Measurements from ENCODE around the gene PIK3R1.
A peak's percentile ranks its signal among the peaks of the same experiment; 100 is the strongest.

PIK3R1 gene

GRCh38 chr5:68237715-68238114 lies 22.2 kb downstream of the PIK3R1 start:
- peaks cover 69% of the 10 kb centered on the region for H3K79me2 ChIP-seq (ENCODE audit: control insufficient read depth, low read length)
- TF ChIP-seq CTCF (IDR thresholded peaks at IDR 0.05; ENCODE audit: low read depth, low read length, poor library complexity, severe bottlenecking): no peak
- H4K20me1 ChIP-seq (ENCODE audit: control insufficient read depth, insufficient read depth, low read depth, low read length): peaks cover 5% of the 10 kb centered on the region
- peaks cover 30% of the 10 kb centered on the region for H3K4me1 ChIP-seq (ENCODE audit: control insufficient read depth, low read length)
- peaks cover 4% of the 10 kb centered on the region; the same call in 1 of the 2 replicates for H3K36me3 ChIP-seq (ENCODE audit: control insufficient read depth, low read length)
- H3K27ac ChIP-seq (ENCODE audit: low read depth, low read length): no peak overlapping the region
- no peak overlapping the region for H3K4me3 ChIP-seq (ENCODE audit: low read length)
- H3K4me2 ChIP-seq (ENCODE audit: low read length): no peak overlapping the region
- no peaks in the 10 kb centered on the region for H3F3A ChIP-seq (ENCODE audit: control insufficient read depth, insufficient read depth)
- H3K9me2 ChIP-seq (replicated peaks; ENCODE audit: control insufficient read depth, low read length): no peaks in the 10 kb centered on the region
- H3K27me3 ChIP-seq (ENCODE audit: control insufficient read depth, low read length): no peaks in the 10 kb centered on the region
- H3K9me3 ChIP-seq (ENCODE audit: control insufficient read depth, insufficient read depth, low read length): no peaks in the 10 kb centered on the region

- peaks cover 5% of the 10 kb centered on the region; the same call in 1 of the 2 replicates for H4K20me1 ChIP-seq (ENCODE audit: control insufficient read depth, insufficient read depth, low read depth, low read length)
- no peaks in the 10 kb centered on the region for H3K9me2 ChIP-seq (replicated peaks; ENCODE audit: control insufficient read depth, low read length)
- H3F3A ChIP-seq (ENCODE audit: control insufficient read depth, insufficient read depth): no peaks in the 10 kb centered on the region
- H3K36me3 ChIP-seq (ENCODE audit: control insufficient read depth, low read length): peaks cover 4% of the 10 kb centered on the region
- H3K4me1 ChIP-seq (ENCODE audit: control insufficient read depth, low read length): peaks cover 35% of the 10 kb centered on the region
- TF ChIP-seq EZH2phosphoT487 (IDR thresholded peaks at IDR 0.05; ENCODE audit: borderline replicate concordance, low read length) (no peak), CTCF (IDR thresholded peaks at IDR 0.05; ENCODE audit: low read depth, low read length, poor library complexity, severe bottlenecking) (no peak)
- H3K27me3 ChIP-seq (ENCODE audit: control insufficient read depth, low read length): no peaks in the 10 kb centered on the region
- 0 out of 2 replicates have a peak overlapping the region, but pooled peaks have one; percentile 15 for H3K27ac ChIP-seq (ENCODE audit: low read depth, low read length)
- H3K4me3 ChIP-seq (ENCODE audit: low read length): no peak overlapping the region
- peaks cover 57% of the 10 kb centered on the region for H3K79me2 ChIP-seq (ENCODE audit: control insufficient read depth, low read length)
- H3K4me2 ChIP-seq (ENCODE audit: low read length): peak overlapping the region; percentile 50
- H3K9me3 ChIP-seq (ENCODE audit: control insufficient read depth, insufficient read depth, low read length): no peaks in the 10 kb centered on the region
These were observed 23.9 kb downstream of the PIK3R1 start for GRCh38 chr5:68239487-68239886.

GRCh38 chr5:68240202-68240601 lies 24.6 kb downstream of the PIK3R1 start:
- H3K9me2 ChIP-seq (replicated peaks; ENCODE audit: control insufficient read depth, low read length): no peaks in the 10 kb centered on the region
- peaks cover 59% of the 10 kb centered on the region for H3K79me2 ChIP-seq (ENCODE audit: control insufficient read depth, low read length)
- no peak overlapping the region for H3K4me3 ChIP-seq (ENCODE audit: low read length)
- TF ChIP-seq CTCF (IDR thresholded peaks at IDR 0.05; ENCODE audit: low read depth, low read length, poor library complexity, severe bottlenecking) (no peak), EZH2phosphoT487 (IDR thresholded peaks at IDR 0.05; ENCODE audit: borderline replicate concordance, low read length) (no peak)
- peaks cover 35% of the 10 kb centered on the region for H3K4me1 ChIP-seq (ENCODE audit: control insufficient read depth, low read length)
- H4K20me1 ChIP-seq (ENCODE audit: control insufficient read depth, insufficient read depth, low read depth, low read length): peaks cover 5% of the 10 kb centered on the region; the same call in 1 of the 2 replicates
- no peaks in the 10 kb centered on the region for H3K27me3 ChIP-seq (ENCODE audit: control insufficient read depth, low read length)
- H3F3A ChIP-seq (ENCODE audit: control insufficient read depth, insufficient read depth): no peaks in the 10 kb centered on the region
- H3K27ac ChIP-seq (ENCODE audit: low read depth, low read length): no peak overlapping the region
- H3K4me2 ChIP-seq (ENCODE audit: low read length): 0 out of 2 replicates have a peak overlapping the region, but pooled peaks have one; percentile 8
- H3K9me3 ChIP-seq (ENCODE audit: control insufficient read depth, insufficient read depth, low read length): no peaks in the 10 kb centered on the region
- H3K36me3 ChIP-seq (ENCODE audit: control insufficient read depth, low read length): peaks cover 4% of the 10 kb centered on the region
